Activated CD8-positive, alpha-beta T cell treated with anti-CD3 and anti-CD28 coated beads for 36 hours (primary cell): ENCODE data around the gene DLL4. TPM values are rescaled to one million over a fixed set of nuclear protein-coding genes. Genes with fewer than 3 reads are reported as not detected.

Experiments
- ATAC-seq: fragments of 200-7000 bp; cut with Tn5 transposase; one replicate; pipeline ENCODE4 v1.10.0; 2021; ENCODE audit warnings: mild to moderate bottlenecking, moderate library complexity
- CTCF ChIA-PET: fragments of 350-600 bp; sonication (Branson Sonifier 250); formaldehyde crosslinking; loops from one replicate; lab custom pipeline; 2021; ENCODE audit warnings: antibody characterized with exemption; lab: Charles Lee
- POLR2A ChIA-PET: fragments of 350-600 bp; sonication (Branson Sonifier 250); formaldehyde crosslinking; loops from one replicate; lab custom pipeline; 2021; ENCODE audit warnings: antibody characterized with exemption; lab: Charles Lee
- DNase-seq: peaks from one replicate; pipeline ENCODE4 v3.0.0-alpha.2; 2020
- H3K27ac Mint-ChIP-seq: one replicate; pipeline ENCODE4 v1.8.0; 2021; ENCODE audit warnings: mild to moderate bottlenecking, mixed read lengths
- H3K27me3 Mint-ChIP-seq: one replicate; pipeline ENCODE4 v1.8.0; 2021; ENCODE audit warnings: mixed read lengths
- H3K36me3 Mint-ChIP-seq: one replicate; pipeline ENCODE4 v1.8.0; 2021; ENCODE audit warnings: low read depth, mixed read lengths
- H3K4me1 Mint-ChIP-seq: one replicate; pipeline ENCODE4 v1.8.0; 2021; ENCODE audit warnings: low read depth, mixed read lengths
- H3K4me3 Mint-ChIP-seq: one replicate; pipeline ENCODE4 v1.8.0; 2021; ENCODE audit warnings: mild to moderate bottlenecking, moderate library complexity, mixed read lengths
- H3K9me3 Mint-ChIP-seq: one replicate; pipeline ENCODE4 v1.8.0; 2021; ENCODE audit warnings: mixed read lengths
- CTCF ChIP-seq: fragments of 200-600 bp; IDR thresholded peaks from one replicate; pipeline ENCODE4 v1.8.0; 2022; ENCODE audit warnings: antibody characterized with exemption, mild to moderate bottlenecking
- intact Hi-C: fragments of 100-400 bp; cut with micrococcal nuclease; formaldehyde crosslinking; loops from one replicate; pipeline ENCODE4 v1.10.0; 2022
- total RNA-seq, 2 experiments: library from RNA; stranded (reverse); gene quantifications; one replicate each; pipeline ENCODE4 v1.2.3, GENCODE V29; 2021

The DLL4 gene
- not detected for total RNA-seq

GRCh38 chr15:40928821-40929659 lies at the start of gene DLL4:
DLL4 (plus strand) TSS chr15:40929340; CDS start chr15:40929669, 329 bp downstream.
- no peaks in the 10 kb centered on the region for H3K36me3 Mint-ChIP-seq
- ChIA-PET CTCF (interaction anchor here (0.6 to 10.1 kb wide), 8 partner anchors 10 to 78 kb away, joined by 4 to 133 read pairs (median 7); partner anchors contain the start of genes CHAC1 and VPS18), POLR2A (interaction anchor here (0.7 to 6.6 kb wide), 6 partner anchors 11 to 58 kb away, joined by 3 to 43 read pairs (median 5); partner anchors contain the start of gene CHAC1)
- DNase-seq (peak; percentile 57), ATAC-seq (peak; percentile 53)
- no peak within 1 kb of the TSS for H3K27ac Mint-ChIP-seq
- H3K27me3 Mint-ChIP-seq, result peaks cover 65% of the 10 kb centered on the region
- no peaks in the 10 kb centered on the region for H3K9me3 Mint-ChIP-seq
- H3K4me3 Mint-ChIP-seq, result peak within 1 kb of the TSS; percentile 58
- no peak for TF ChIP-seq CTCF
- intact Hi-C loops, result no loop called here
- peaks cover 50% of the 10 kb centered on the region for H3K4me1 Mint-ChIP-seq

DNA sequence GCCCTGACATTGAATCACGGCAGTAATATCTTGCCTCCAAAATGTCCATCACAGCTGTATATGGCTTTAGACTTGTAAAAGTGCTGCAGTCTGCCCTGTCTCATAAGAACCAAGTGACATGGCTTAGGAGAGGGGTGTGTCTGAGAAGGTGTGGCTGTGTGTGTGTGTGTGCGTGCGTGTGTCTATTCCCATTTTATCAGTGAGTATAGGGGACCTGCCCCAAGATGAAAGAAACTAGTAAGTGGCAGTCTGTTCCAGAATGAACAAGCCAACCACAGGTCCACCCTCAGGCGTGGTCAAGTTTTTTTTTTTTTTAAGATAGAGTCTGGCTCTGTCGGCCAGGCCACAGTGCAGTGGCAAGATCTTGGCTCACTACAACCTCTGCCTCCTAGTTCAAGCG lies 49.5 kb upstream of the DLL4 start:
- CTCF ChIA-PET, result interaction anchor here (5.2 kb wide), 1 partner anchor 15 kb away, joined by 40 read pairs; the partner anchor contains the start of gene VPS18
- no peak for TF ChIP-seq CTCF

GRCh38 chr15:40881351-40881750 lies 47.8 kb upstream of the DLL4 start:
- POLR2A ChIA-PET, result interaction anchor here (0.9 to 1.2 kb wide), 2 partner anchors 10 kb away, joined by 3 read pairs; no protein-coding TSS in a partner anchor
- intact Hi-C loops, result no loop called here
- DNase-seq (no peak), ATAC-seq (no peak)
- Mint-ChIP-seq H3K27ac (no peak overlapping the region), H3K9me3 (peaks cover 1% of the 10 kb centered on the region), H3K4me1 (peaks cover 24% of the 10 kb centered on the region), H3K36me3 (no peaks in the 10 kb centered on the region), H3K4me3 (no peak overlapping the region), H3K27me3 (peaks cover 3% of the 10 kb centered on the region)
- CTCF ChIA-PET, result interaction anchor here (1.2 to 1.9 kb wide), 3 partner anchors 11 to 25 kb away, joined by 4 to 9 read pairs (median 4); partner anchors contain the start of gene VPS18
- no peak for TF ChIP-seq CTCF

More for the DNA sequence above, 49.5 kb upstream of the DLL4 start:
- Mint-ChIP-seq H3K27ac (no peak overlapping the region), H3K9me3 (peaks cover 1% of the 10 kb centered on the region), H3K4me3 (no peak overlapping the region), H3K36me3 (no peaks in the 10 kb centered on the region), H3K4me1 (peaks cover 19% of the 10 kb centered on the region), H3K27me3 (peaks cover 6% of the 10 kb centered on the region)
- no peak for ATAC-seq
- POLR2A ChIA-PET, result no interaction called here
- intact Hi-C loops, result no loop called here
- DNase-seq, result peak; percentile 16

- ChIA-PET CTCF (interaction anchor here (1.1 kb wide), 1 partner anchor 13 kb away, joined by 3 read pairs; the partner anchor contains the start of gene RHOV), POLR2A (interaction anchor here (0.8 kb wide), 1 partner anchor 29 kb away, joined by 4 read pairs; no protein-coding TSS in a partner anchor)
- Mint-ChIP-seq H3K4me1 (peaks cover 11% of the 10 kb centered on the region), H3K27me3 (no peaks in the 10 kb centered on the region), H3K27ac (no peak overlapping the region), H3K9me3 (peaks cover 1% of the 10 kb centered on the region), H3K36me3 (no peaks in the 10 kb centered on the region), H3K4me3 (no peak overlapping the region)
- ATAC-seq, result no peak
- DNase-seq, result no peak
- TF ChIP-seq CTCF, result no peak
- intact Hi-C loops, result no loop called here
These were observed 42.6 kb upstream of the DLL4 start for GRCh38 chr15:40886586-40886985.

- DNase-seq (no peak), ATAC-seq (no peak)
- Mint-ChIP-seq H3K36me3 (no peaks in the 10 kb centered on the region), H3K9me3 (no peaks in the 10 kb centered on the region), H3K27me3 (no peaks in the 10 kb centered on the region), H3K4me3 (no peak overlapping the region), H3K27ac (no peak overlapping the region), H3K4me1 (peaks cover 24% of the 10 kb centered on the region)
- POLR2A ChIA-PET, result no interaction called here
- intact Hi-C loops, result no loop called here
- CTCF ChIA-PET, result interaction anchor here (1.1 to 2.7 kb wide), 3 partner anchors 17 to 52 kb away, joined by 3 to 10 read pairs (median 3); no protein-coding TSS in a partner anchor
- no peak for TF ChIP-seq CTCF
These were observed 40.0 kb upstream of the DLL4 start for GRCh38 chr15:40889112-40889511.
